Activated CD4-positive, alpha-beta T cell treated with anti-CD3 and anti-CD28 coated beads, Interleukin-2, amount 10 ng/mL, durations not matched to agents 24 days and 14 days (primary cell): ENCODE results near the gene PELI2. TPM values are rescaled to one million over a fixed set of nuclear protein-coding genes. Genes with fewer than 3 reads are reported as not detected.
A peak's percentile ranks its signal among the peaks of the same experiment; 100 is the strongest.

Source experiments
- DNase-seq: peaks from one replicate; pipeline ENCODE4 v3.0.0; 2022
- H3K27ac Mint-ChIP-seq: one replicate; pipeline ENCODE4 v1.8.0; 2022; ENCODE audit warnings: mild to moderate bottlenecking, mixed read lengths
- H3K27me3 Mint-ChIP-seq: one replicate; pipeline ENCODE4 v1.8.0; 2022; ENCODE audit warnings: mixed read lengths
- H3K36me3 Mint-ChIP-seq: one replicate; pipeline ENCODE4 v1.8.0; 2022; ENCODE audit warnings: low read depth, mild to moderate bottlenecking, mixed read lengths
- H3K4me1 Mint-ChIP-seq: one replicate; pipeline ENCODE4 v1.8.0; 2021; ENCODE audit warnings: mixed read lengths
- H3K4me3 Mint-ChIP-seq: one replicate; pipeline ENCODE4 v1.8.0; 2022; ENCODE audit warnings: mild to moderate bottlenecking, moderate library complexity, mixed read lengths
- H3K9me3 Mint-ChIP-seq: one replicate; pipeline ENCODE4 v1.8.0; 2021; ENCODE audit warnings: mixed read lengths
- intact Hi-C: fragments of 100-400 bp; cut with micrococcal nuclease; formaldehyde crosslinking; loops from one replicate; pipeline ENCODE4 v1.15.1; 2023
- total RNA-seq: library from RNA; stranded (reverse); gene quantifications from 2 replicates; pipeline ENCODE4 v1.2.3, GENCODE V29; 2022

The PELI2 gene
- total RNA-seq, 1 donor from 2014 or later, result 3.0 TPM

DNA sequence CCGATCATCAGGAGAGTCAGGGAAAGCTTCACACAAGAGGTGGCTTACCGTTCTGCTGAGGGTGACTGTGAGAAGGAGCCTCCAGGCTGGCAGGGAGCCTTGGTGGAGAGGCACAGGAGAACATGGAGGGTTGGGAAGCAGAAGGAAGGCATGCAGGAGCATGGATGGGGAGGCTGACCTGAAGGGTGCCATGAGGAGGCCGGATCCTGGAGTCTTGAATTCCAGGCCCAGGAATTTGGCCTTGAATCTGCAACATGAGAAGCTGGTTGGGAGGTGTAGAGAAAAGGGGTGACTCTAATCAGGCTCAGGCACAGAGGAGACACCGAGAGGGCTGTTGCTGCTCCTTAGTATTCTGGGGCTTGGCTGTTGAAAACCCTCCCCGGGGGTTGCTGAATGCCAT, 130.2 kb downstream of the PELI2 start:
- Mint-ChIP-seq H3K36me3 (no peaks in the 10 kb centered on the region), H3K27me3 (no peaks in the 10 kb centered on the region), H3K4me3 (no peak overlapping the region), H3K27ac (no peak overlapping the region), H3K9me3 (peaks cover 9% of the 10 kb centered on the region), H3K4me1 (no peaks in the 10 kb centered on the region)
- intact Hi-C loops, result no loop called here
- no peak for DNase-seq

- Mint-ChIP-seq H3K27ac (no peak overlapping the region), H3K4me1 (no peaks in the 10 kb centered on the region), H3K27me3 (no peaks in the 10 kb centered on the region), H3K9me3 (peaks cover 5% of the 10 kb centered on the region), H3K4me3 (no peak overlapping the region), H3K36me3 (no peaks in the 10 kb centered on the region)
- no peak for DNase-seq
- intact Hi-C loops, result no loop called here
Observed at GRCh38 chr14:56261046-56261445, 142.8 kb downstream of the PELI2 start.

GRCh38 chr14:56262530-56262929, 144.3 kb downstream of the PELI2 start:
- Mint-ChIP-seq H3K27ac (no peak overlapping the region), H3K4me1 (no peaks in the 10 kb centered on the region), H3K4me3 (no peak overlapping the region), H3K36me3 (no peaks in the 10 kb centered on the region), H3K9me3 (peaks cover 5% of the 10 kb centered on the region), H3K27me3 (no peaks in the 10 kb centered on the region)
- intact Hi-C loops, result no loop called here
- no peak for DNase-seq

GRCh38 chr14:56268039-56268438, 149.8 kb downstream of the PELI2 start:
- no peak for DNase-seq
- Mint-ChIP-seq H3K4me3 (no peak overlapping the region), H3K27ac (no peak overlapping the region), H3K27me3 (no peaks in the 10 kb centered on the region), H3K9me3 (no peaks in the 10 kb centered on the region), H3K4me1 (no peaks in the 10 kb centered on the region), H3K36me3 (no peaks in the 10 kb centered on the region)
- intact Hi-C loops, result no loop called here

DNA sequence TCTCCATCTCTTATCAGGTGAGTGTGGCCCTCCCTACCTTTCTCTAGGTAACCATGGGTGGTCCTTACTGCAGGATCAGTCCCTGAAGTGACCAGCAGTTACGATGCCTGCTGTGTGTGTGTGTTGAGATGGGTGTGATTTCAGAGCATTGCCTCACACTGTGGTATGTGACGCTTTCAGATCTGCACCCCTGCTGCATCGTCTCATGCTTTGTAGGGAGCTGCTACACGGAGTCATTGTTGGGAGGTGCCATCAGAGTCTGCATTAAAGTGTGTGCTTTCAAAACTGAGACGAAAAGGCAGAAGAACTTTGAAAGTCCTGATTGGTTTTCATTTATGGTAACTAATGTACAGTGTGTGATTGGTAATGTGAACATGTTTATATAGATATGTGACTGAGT, 150.5 kb downstream of the PELI2 start:
- Mint-ChIP-seq H3K27me3 (no peaks in the 10 kb centered on the region), H3K4me1 (no peaks in the 10 kb centered on the region), H3K27ac (no peak overlapping the region), H3K4me3 (no peak overlapping the region), H3K36me3 (no peaks in the 10 kb centered on the region), H3K9me3 (no peaks in the 10 kb centered on the region)
- intact Hi-C loops, result no loop called here
- peak; percentile 39 for DNase-seq

DNA sequence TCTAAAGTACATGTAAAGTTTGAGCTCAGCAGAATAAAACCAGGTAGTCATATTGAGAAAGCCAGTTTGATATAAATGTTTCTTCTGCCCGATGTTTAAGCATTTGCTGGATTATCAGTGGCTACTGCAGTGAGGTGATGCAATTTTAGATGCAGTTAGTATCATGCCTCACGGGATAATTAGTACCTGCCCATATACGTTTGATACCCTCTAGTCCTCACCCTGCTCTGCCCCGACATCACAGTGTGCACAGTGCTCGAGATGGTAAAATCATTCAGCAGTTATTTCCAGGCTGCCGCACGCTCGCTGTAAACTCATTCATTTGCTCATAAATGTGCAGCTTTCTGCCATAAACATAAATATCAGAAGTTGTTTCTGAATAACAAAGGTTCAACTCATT, 152.7 kb downstream of the PELI2 start:
- Mint-ChIP-seq H3K36me3 (no peaks in the 10 kb centered on the region), H3K4me1 (no peaks in the 10 kb centered on the region), H3K27me3 (no peaks in the 10 kb centered on the region), H3K27ac (no peak overlapping the region), H3K9me3 (no peaks in the 10 kb centered on the region), H3K4me3 (no peak overlapping the region)
- intact Hi-C loops, result no loop called here
- no peak for DNase-seq

DNA sequence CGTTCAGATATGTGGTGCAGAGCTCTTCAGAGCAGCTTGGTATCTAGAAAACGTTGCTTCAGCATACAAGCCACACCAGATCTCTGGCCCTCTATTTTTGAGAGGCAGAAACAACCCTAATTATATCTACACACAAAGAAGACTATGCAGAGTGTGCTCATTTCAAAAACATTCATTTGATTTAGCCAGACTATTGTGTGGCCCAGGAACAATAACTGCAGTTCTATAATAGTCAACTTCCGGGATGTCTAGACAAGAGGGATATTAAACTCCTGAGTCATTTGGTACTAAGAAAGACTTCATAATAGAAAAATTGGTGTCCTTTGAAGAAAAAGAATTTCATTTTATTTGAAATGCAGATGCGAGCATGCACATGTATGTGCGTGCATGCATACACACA, 153.8 kb downstream of the PELI2 start:
- Mint-ChIP-seq H3K9me3 (no peaks in the 10 kb centered on the region), H3K4me1 (no peaks in the 10 kb centered on the region), H3K27me3 (no peaks in the 10 kb centered on the region), H3K4me3 (no peak overlapping the region), H3K36me3 (no peaks in the 10 kb centered on the region), H3K27ac (no peak overlapping the region)
- no peak for DNase-seq
- intact Hi-C loops, result no loop called here

DNA sequence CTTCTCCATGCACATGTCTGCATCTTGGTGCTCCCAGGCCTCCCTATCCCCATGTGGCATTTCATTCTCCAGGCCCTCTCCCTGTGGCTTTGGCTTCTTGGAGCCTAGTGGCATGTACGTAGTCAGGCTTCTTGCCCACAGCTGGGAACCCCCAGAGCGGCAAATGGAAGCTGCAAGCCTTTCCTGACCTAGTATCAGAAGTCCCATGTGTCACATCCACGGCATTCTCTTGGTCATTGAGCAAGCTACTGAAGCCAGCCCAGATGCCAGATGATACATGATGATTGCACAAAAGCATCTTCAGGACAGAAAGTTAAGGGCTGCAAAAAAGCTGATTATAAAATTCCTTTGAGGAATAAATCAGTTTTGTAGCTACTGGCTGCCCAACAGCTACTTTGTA, 154.9 kb downstream of the PELI2 start:
- intact Hi-C loops, result no loop called here
- Mint-ChIP-seq H3K9me3 (no peaks in the 10 kb centered on the region), H3K4me3 (no peak overlapping the region), H3K27me3 (no peaks in the 10 kb centered on the region), H3K36me3 (no peaks in the 10 kb centered on the region), H3K4me1 (no peaks in the 10 kb centered on the region), H3K27ac (no peak overlapping the region)
- DNase-seq, result peak; percentile 37

DNA sequence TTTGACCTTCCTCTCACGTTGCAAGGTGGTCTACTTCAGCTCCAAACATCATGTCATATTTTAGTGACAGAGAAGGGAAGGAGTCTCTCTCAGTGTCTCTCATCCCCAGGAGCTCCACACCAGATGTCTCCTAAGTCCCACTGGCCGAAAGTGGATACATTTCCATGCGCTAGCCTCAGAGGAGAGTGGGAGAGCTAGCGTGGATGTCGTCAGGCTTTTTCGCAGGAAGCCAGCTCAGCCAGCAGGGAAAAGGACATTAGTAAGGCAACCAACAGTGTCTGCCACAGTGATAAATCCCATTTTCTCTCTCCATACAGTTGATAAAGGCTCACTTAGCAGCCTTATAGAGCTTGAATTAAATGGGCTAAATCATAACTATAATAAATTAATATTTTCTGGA, 155.7 kb downstream of the PELI2 start:
- DNase-seq, result peak; percentile 34
- intact Hi-C loops, result no loop called here

DNA sequence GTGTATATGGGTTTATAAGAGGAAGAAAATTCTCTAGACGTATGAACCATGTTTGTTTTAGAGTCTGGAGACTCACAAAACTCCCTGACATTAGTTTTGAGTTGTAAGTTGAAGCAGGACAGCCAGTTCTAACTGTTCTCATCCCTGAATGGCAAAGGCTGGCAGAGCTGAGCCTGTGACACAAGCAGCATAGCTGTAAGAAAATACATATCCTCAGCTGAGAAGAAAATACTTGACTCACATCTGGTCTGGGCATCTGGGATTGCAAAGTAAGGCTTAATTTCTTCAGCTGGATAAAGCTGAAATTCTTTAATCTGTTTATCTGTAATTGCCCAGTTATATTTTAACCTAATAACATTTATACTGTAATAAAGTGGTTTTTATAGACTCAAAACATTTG, 156.3 kb downstream of the PELI2 start:
- Mint-ChIP-seq H3K4me3 (no peak overlapping the region), H3K27ac (no peak overlapping the region), H3K9me3 (no peaks in the 10 kb centered on the region), H3K36me3 (no peaks in the 10 kb centered on the region), H3K4me1 (no peaks in the 10 kb centered on the region), H3K27me3 (no peaks in the 10 kb centered on the region)
- intact Hi-C loops, result no loop called here
- no peak for DNase-seq

More for the DNA sequence above, 155.7 kb downstream of the PELI2 start:
- H3K27me3 Mint-ChIP-seq, result no peaks in the 10 kb centered on the region
- no peak overlapping the region for H3K27ac Mint-ChIP-seq
- H3K9me3 Mint-ChIP-seq, result no peaks in the 10 kb centered on the region
- no peaks in the 10 kb centered on the region for H3K4me1 Mint-ChIP-seq
- no peaks in the 10 kb centered on the region for H3K36me3 Mint-ChIP-seq
- H3K4me3 Mint-ChIP-seq, result no peak overlapping the region

- Mint-ChIP-seq H3K9me3 (no peaks in the 10 kb centered on the region), H3K4me3 (no peak overlapping the region), H3K27ac (no peak overlapping the region), H3K36me3 (no peaks in the 10 kb centered on the region), H3K4me1 (no peaks in the 10 kb centered on the region), H3K27me3 (no peaks in the 10 kb centered on the region)
- intact Hi-C loops, result no loop called here
- no peak for DNase-seq
Observed at GRCh38 chr14:56276108-56276507, 157.9 kb downstream of the PELI2 start.

DNA sequence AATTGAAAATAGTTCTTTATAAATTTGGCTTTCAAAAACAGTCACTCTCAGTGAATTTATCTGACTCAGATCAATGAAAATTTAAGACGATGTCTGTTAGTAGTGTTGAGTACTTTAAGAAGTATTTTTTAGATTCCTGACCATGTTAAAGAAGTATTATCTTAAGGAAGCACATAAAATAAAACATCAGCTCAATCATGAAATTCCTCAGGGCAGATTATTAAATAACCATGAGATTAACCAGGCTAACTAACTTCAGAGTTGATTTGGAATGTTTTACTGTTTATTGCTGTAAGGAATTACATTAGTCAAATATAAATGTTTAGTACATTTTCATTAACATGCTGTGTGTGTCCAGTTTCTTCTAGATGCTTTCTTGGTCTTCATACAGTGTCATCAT, 160.2 kb downstream of the PELI2 start:
- no peaks in the 10 kb centered on the region for H3K4me1 Mint-ChIP-seq
- no peaks in the 10 kb centered on the region for H3K9me3 Mint-ChIP-seq
- H3K27me3 Mint-ChIP-seq, result no peaks in the 10 kb centered on the region
- H3K27ac Mint-ChIP-seq, result no peak overlapping the region
- intact Hi-C loops, result no loop called here
- no peak overlapping the region for H3K4me3 Mint-ChIP-seq
- H3K36me3 Mint-ChIP-seq, result no peaks in the 10 kb centered on the region
- no peak for DNase-seq

GRCh38 chr14:56280843-56281242, 162.6 kb downstream of the PELI2 start:
- H3K4me3 Mint-ChIP-seq, result no peak overlapping the region
- no peaks in the 10 kb centered on the region for H3K9me3 Mint-ChIP-seq
- H3K27ac Mint-ChIP-seq, result no peak overlapping the region
- no peaks in the 10 kb centered on the region for H3K36me3 Mint-ChIP-seq
- no peaks in the 10 kb centered on the region for H3K27me3 Mint-ChIP-seq
- intact Hi-C loops, result no loop called here
- DNase-seq, result no peak
- no peaks in the 10 kb centered on the region for H3K4me1 Mint-ChIP-seq

- H3K4me1 Mint-ChIP-seq, result no peaks in the 10 kb centered on the region
- DNase-seq, result no peak
- no peaks in the 10 kb centered on the region for H3K36me3 Mint-ChIP-seq
- no peak overlapping the region for H3K27ac Mint-ChIP-seq
- no peaks in the 10 kb centered on the region for H3K27me3 Mint-ChIP-seq
- intact Hi-C loops, result no loop called here
- no peak overlapping the region for H3K4me3 Mint-ChIP-seq
- no peaks in the 10 kb centered on the region for H3K9me3 Mint-ChIP-seq
Observed at GRCh38 chr14:56282179-56282578, 164.0 kb downstream of the PELI2 start.

DNA sequence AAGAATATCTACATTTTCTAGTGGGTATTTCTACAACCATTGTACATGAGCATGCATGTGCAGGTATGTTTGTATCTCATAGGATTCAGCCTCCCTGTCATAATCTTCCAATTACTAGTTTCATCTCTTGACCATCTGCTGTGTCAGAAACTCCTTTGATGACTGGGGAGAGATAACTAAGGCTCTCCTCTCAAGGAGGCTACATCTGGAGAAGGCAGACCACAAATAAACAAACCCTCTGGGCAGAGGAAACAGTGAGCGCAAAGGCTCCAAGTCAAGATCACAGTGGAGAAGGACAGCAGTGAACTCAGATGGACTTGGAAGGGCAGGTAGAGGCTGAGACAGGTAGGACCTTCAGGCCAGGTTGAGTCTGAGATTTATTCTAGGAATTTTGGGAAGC, 166.4 kb downstream of the PELI2 start:
- Mint-ChIP-seq H3K36me3 (no peaks in the 10 kb centered on the region), H3K4me1 (no peaks in the 10 kb centered on the region), H3K4me3 (no peak overlapping the region), H3K9me3 (no peaks in the 10 kb centered on the region), H3K27me3 (no peaks in the 10 kb centered on the region), H3K27ac (no peak overlapping the region)
- intact Hi-C loops, result no loop called here
- DNase-seq, result no peak
